Gastroesophageal sphincter (tissue), 3 donors: ENCODE data around the gene PRAC1.

Source experiments
- CTCF ChIP-seq, 4 experiments: fragments of 200-600 bp in 2 of 4; fragments of 450-650 bp in 2 of 4; sonication (generic) in 1 of 4; IDR thresholded peaks; one replicate each; pipeline ENCODE4 v1.5.1; 2017 to 2019; ENCODE audit warnings: antibody characterized with exemption in 4 of 4, mild to moderate bottlenecking in 2 of 4, moderate library complexity in 2 of 4
- EP300 ChIP-seq: sonication (generic); formaldehyde crosslinking; IDR thresholded peaks from one replicate; pipeline ENCODE4 v1.6.1; 2017; ENCODE audit warnings: antibody characterized with exemption, mild to moderate bottlenecking
- POLR2A ChIP-seq, 2 donors: fragments of 450-650 bp; IDR thresholded peaks; one replicate each; pipeline ENCODE4 v1.6.1; 2017; ENCODE audit warnings: antibody characterized with exemption in 2 of 2, mild to moderate bottlenecking in 2 of 2, moderate library complexity in 1 of 2
- POLR2AphosphoS5 ChIP-seq: sonication (generic); formaldehyde crosslinking; IDR thresholded peaks from one replicate; pipeline ENCODE4 v1.6.1; 2017; ENCODE audit warnings: antibody characterized with exemption

GRCh38 chr17:48732688-48733629 lies 10.6 kb upstream of the PRAC1 start:
- TF ChIP-seq CTCF (IDR thresholded peaks at IDR 0.05) (no peak), EP300 (no peak), POLR2AphosphoS5 (no peak), POLR2A (IDR thresholded peaks at IDR 0.05) (no peak)
